Neural progenitor cell (in vitro differentiated cells): ENCODE results near the gene RALGAPA2. TPM values are rescaled to one million over a fixed set of nuclear protein-coding genes. Genes with fewer than 3 reads are reported as not detected.

Experiments
- DNase-seq: peaks from one replicate; pipeline ENCODE4 v3.0.0-alpha.2; 2016; ENCODE audit warnings: low spot score
- H2AFZ ChIP-seq: fragments of 200-600 bp; sonication (generic); replicated peaks from 2 replicates; pipeline ENCODE4 v1.6.1; 2016; ENCODE audit warnings: antibody characterized with exemption
- H3F3A ChIP-seq: fragments of 200-600 bp; sonication (generic); 2 replicates; pipeline ENCODE4 v1.6.1; 2016; ENCODE audit warnings: antibody characterized with exemption, low read depth
- H3K27ac ChIP-seq: fragments of 200-600 bp; sonication (generic); 2 replicates; pipeline ENCODE4 v1.5.1; 2016; ENCODE audit warnings: mild to moderate bottlenecking
- H3K27me3 ChIP-seq: fragments of 200-600 bp; sonication (generic); 2 replicates; pipeline ENCODE4 v1.6.1; 2016; ENCODE audit warnings: mild to moderate bottlenecking, moderate library complexity
- H3K36me3 ChIP-seq: fragments of 200-600 bp; sonication (generic); 2 replicates; pipeline ENCODE4 v1.5.1; 2016
- H3K4me1 ChIP-seq: fragments of 200-600 bp; sonication (generic); 2 replicates; pipeline ENCODE4 v1.6.1; 2016; ENCODE audit warnings: mixed run types
- H3K4me2 ChIP-seq: fragments of 200-600 bp; sonication (generic); 2 replicates; pipeline ENCODE4 v1.6.1; 2016
- H3K4me3 ChIP-seq: fragments of 200-600 bp; sonication (generic); 2 replicates; pipeline ENCODE4 v1.5.1; 2016
- H3K79me2 ChIP-seq: fragments of 200-600 bp; sonication (generic); 2 replicates; pipeline ENCODE4 v1.6.1; 2016; ENCODE audit warnings: low read depth
- H3K9ac ChIP-seq: fragments of 200-600 bp; sonication (generic); 2 replicates; pipeline ENCODE4 v1.6.1; 2016
- H3K9me3 ChIP-seq: fragments of 200-600 bp; sonication (generic); 2 replicates; pipeline ENCODE4 v1.5.1; 2016; ENCODE audit warnings: low read depth
- H4K20me1 ChIP-seq: fragments of 200-600 bp; sonication (generic); 2 replicates; pipeline ENCODE4 v1.6.1; 2016; ENCODE audit warnings: low read depth
- H3K27ac Mint-ChIP-seq: 3 replicates; pipeline ENCODE4 v1.8.0; 2021; ENCODE audit warnings: mixed read lengths
- H3K27me3 Mint-ChIP-seq: 2 replicates; pipeline ENCODE4 v1.8.0; 2022; ENCODE audit warnings: low read depth, mild to moderate bottlenecking, inconsistent platforms, moderate library complexity, mixed read lengths; ENCODE audit not compliant: insufficient read depth
- H3K36me3 Mint-ChIP-seq: 3 replicates; pipeline ENCODE4 v1.8.0; 2021; ENCODE audit warnings: mixed read lengths
- H3K4me1 Mint-ChIP-seq: 3 replicates; pipeline ENCODE4 v1.8.0; 2021; ENCODE audit warnings: mixed read lengths
- H3K4me3 Mint-ChIP-seq: 3 replicates; pipeline ENCODE4 v1.8.0; 2021; ENCODE audit warnings: mild to moderate bottlenecking, moderate library complexity, mixed read lengths
- H3K9me3 Mint-ChIP-seq: 3 replicates; pipeline ENCODE4 v1.8.0; 2020; ENCODE audit warnings: mixed read lengths
- CTCF ChIP-seq: fragments of 200-600 bp; sonication (generic); IDR thresholded peaks from 2 replicates; pipeline ENCODE4 v1.5.1; 2017; ENCODE audit warnings: antibody characterized with exemption, mild to moderate bottlenecking
- EZH2 ChIP-seq: fragments of 200-600 bp; sonication (generic); IDR thresholded peaks from 2 replicates; pipeline ENCODE4 v1.6.1; 2017; ENCODE audit warnings: antibody characterized with exemption, mild to moderate bottlenecking, moderate library complexity
- EZH2phosphoT487 ChIP-seq: fragments of 200-600 bp; sonication (generic); IDR thresholded peaks from 2 replicates; pipeline ENCODE4 v1.6.1; 2017; ENCODE audit warnings: antibody characterized with exemption
- total RNA-seq: library from RNA; depleted of rRNA; stranded (reverse); fragments of >200 nt; gene quantifications from 2 replicates; pipeline ENCODE4 v1.2.3, GENCODE V29; 2015; ENCODE audit warnings: low replicate concordance

The RALGAPA2 gene
- total RNA-seq, 1 donor from 2014 or later = 25.9 TPM

DNA sequence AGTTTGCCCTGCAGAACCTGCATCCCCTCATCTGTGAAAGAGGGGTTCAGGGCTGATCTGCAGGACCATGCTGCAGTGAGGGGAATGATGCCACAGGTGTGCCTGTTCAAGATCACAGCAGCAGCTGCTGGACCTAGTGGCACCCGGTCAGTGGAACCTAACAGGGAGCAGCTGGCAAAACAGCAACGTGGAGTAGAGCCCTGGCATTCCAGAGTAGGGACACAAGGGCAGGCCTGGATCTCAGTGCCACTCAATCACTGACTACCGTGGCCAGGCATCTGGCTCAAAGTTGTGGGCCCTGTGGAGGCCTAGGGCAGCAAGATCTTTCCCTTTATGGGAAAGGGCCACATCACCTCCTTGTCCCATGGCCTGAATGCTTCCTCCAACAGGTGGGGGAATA lies 282.4 kb downstream of the RALGAPA2 start:
- no peaks in the 10 kb centered on the region for H3K9me3 ChIP-seq
- Mint-ChIP-seq H3K4me3 (no peak overlapping the region), H3K4me1 (peaks cover 3% of the 10 kb centered on the region), H3K27ac (no peak overlapping the region), H3K27me3 (peaks cover 8% of the 10 kb centered on the region), H3K36me3 (peaks cover 5% of the 10 kb centered on the region), H3K9me3 (no peaks in the 10 kb centered on the region)
- no peaks in the 10 kb centered on the region for H3K27me3 ChIP-seq
- no peaks in the 10 kb centered on the region for H3K4me1 ChIP-seq
- H3K27ac ChIP-seq = no peak overlapping the region
- H2AFZ ChIP-seq = no peak overlapping the region
- no peak overlapping the region for H3K9ac ChIP-seq
- no peak overlapping the region for H3K4me3 ChIP-seq
- TF ChIP-seq EZH2phosphoT487 (no peak), EZH2 (no peak), CTCF (no peak)
- DNase-seq = no peak
- H3K36me3 ChIP-seq = no peaks in the 10 kb centered on the region
- H3K4me2 ChIP-seq = no peak overlapping the region
- H3K79me2 ChIP-seq = no peaks in the 10 kb centered on the region
- H4K20me1 ChIP-seq = no peaks in the 10 kb centered on the region
- H3F3A ChIP-seq = no peaks in the 10 kb centered on the region

DNA sequence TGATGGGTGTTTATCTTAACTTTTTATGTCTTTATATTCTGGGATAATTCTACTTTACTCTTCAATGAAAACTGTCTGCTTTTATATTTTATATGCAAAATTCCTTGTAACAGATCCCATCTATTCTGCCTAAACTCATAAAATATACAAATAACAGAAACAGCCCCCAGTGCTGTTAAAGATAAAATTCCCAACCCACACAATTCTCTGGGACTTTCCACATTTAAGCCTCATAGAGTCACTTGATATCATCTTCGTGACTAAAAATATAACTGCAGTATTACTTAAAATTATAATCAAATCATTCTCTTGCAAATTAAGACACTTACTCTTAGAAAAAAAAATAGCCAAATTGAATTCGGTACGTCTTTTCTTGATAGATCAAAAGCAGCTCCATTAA lies 284.4 kb downstream of the RALGAPA2 start:
- Histone ChIP-seq H3K9me3 (no peaks in the 10 kb centered on the region), H3K4me1 (no peaks in the 10 kb centered on the region), H3K27ac (no peak overlapping the region), H3K79me2 (no peaks in the 10 kb centered on the region), H3K27me3 (no peaks in the 10 kb centered on the region), H3K36me3 (no peaks in the 10 kb centered on the region), H2AFZ (no peak overlapping the region), H3F3A (no peaks in the 10 kb centered on the region), H3K4me2 (no peak overlapping the region), H3K4me3 (no peak overlapping the region), H4K20me1 (no peaks in the 10 kb centered on the region), H3K9ac (no peak overlapping the region)
- H3K4me3 Mint-ChIP-seq = no peak overlapping the region
- TF ChIP-seq EZH2 = no peak
- TF ChIP-seq EZH2phosphoT487 = no peak
- TF ChIP-seq CTCF = no peak
- peaks cover 2% of the 10 kb centered on the region for H3K36me3 Mint-ChIP-seq
- peaks cover under 1% of the 10 kb centered on the region for H3K4me1 Mint-ChIP-seq
- H3K27ac Mint-ChIP-seq = no peak overlapping the region
- H3K27me3 Mint-ChIP-seq = peaks cover 9% of the 10 kb centered on the region
- no peak for DNase-seq
- no peaks in the 10 kb centered on the region for H3K9me3 Mint-ChIP-seq

DNA sequence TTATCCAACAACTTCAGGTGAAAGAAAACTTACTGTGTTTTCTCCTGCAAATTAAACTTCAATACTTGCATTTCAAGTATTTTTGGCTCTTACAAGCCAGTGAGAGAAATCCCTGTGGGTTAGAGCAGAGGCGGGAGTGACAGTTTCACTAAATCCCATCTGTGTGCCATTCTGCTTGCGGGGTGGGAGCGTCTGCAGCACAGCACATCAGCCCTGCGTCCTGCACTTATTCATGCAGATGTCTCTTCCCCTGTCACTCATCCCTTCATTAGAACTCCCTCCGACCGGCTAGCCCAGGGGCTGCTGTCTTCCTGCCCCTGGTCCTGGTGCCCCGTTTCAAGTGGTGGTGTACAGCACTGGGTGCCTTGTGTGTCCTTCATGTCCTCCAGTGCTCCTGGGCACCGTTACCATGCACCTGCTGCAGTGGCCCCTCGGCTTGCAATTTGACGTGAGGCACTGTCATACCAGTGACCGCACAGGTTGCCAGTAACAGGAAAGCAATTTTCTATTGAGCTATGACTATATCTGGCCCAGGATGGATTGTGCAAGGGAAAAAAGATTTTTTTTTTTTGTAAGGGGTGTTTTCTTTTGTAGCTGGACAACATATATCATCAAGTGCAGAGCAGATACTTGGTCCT lies 285.1 kb downstream of the RALGAPA2 start:
- H3K9ac ChIP-seq = no peak overlapping the region
- peaks cover 8% of the 10 kb centered on the region for H3K27me3 Mint-ChIP-seq
- H4K20me1 ChIP-seq = no peaks in the 10 kb centered on the region
- H3K36me3 Mint-ChIP-seq = peaks cover 8% of the 10 kb centered on the region
- no peaks in the 10 kb centered on the region for H3K79me2 ChIP-seq
- H3K27me3 ChIP-seq = no peaks in the 10 kb centered on the region
- no peak overlapping the region for H3K4me3 Mint-ChIP-seq
- no peaks in the 10 kb centered on the region for H3K4me1 ChIP-seq
- H3K27ac ChIP-seq = no peak overlapping the region
- H3K4me3 ChIP-seq = no peak overlapping the region
- no peak overlapping the region for H2AFZ ChIP-seq
- no peak for DNase-seq
- no peaks in the 10 kb centered on the region for H3K9me3 ChIP-seq
- peaks cover 3% of the 10 kb centered on the region for H3K4me1 Mint-ChIP-seq
- H3K9me3 Mint-ChIP-seq = no peaks in the 10 kb centered on the region
- TF ChIP-seq CTCF (no peak), EZH2phosphoT487 (no peak), EZH2 (no peak)
- no peak overlapping the region for H3K4me2 ChIP-seq
- H3K36me3 ChIP-seq = no peaks in the 10 kb centered on the region
- no peaks in the 10 kb centered on the region for H3F3A ChIP-seq
- H3K27ac Mint-ChIP-seq = no peak overlapping the region
